Inflammatory macrophage treated with lipopolysaccharide for 1 hour (primary cell): Measurements from ENCODE around the gene CYS1.
"Not testable (repeated sequence)": the region's sequence is repeated elsewhere in the genome, so short reads cannot be mapped to it uniquely, and the experiment has no call there.

Experiments
- DNase-seq, 2 donors: peaks; one replicate each; pipeline ENCODE4 v3.0.0-alpha.2; 2020 to 2022

Gene CYS1, protein sequence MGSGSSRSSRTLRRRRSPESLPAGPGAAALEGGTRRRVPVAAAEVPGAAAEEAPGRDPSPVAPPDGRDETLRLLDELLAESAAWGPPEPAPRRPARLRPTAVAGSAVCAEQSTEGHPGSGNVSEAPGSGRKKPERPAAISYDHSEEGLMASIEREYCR

DNA sequence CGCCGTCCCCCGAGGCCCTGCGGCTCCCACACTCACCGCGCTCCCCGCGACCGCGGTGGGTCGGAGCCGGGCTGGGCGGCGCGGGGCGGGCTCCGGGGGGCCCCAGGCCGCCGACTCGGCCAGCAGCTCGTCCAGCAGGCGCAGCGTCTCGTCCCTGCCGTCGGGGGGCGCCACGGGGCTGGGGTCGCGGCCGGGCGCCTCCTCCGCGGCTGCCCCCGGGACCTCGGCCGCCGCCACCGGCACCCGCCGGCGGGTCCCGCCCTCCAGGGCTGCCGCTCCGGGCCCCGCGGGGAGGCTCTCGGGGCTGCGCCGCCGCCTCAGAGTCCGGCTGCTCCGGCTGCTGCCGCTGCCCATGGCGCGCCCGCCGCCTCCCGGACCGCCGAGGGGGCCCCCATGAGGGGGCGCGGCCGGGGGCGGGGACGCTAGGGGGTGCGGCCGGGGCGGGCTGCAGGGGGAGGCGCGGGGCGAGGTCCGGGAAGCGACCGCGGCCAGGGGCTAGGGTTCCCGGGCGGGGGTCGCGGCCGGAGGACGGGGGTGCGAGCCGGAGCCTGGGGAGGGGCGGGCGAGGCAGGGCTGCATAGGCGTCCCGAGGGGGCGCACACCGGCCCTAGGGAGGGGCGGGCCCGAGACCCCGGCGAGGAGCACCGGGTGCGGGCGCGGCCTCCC is at the start of gene CYS1:
Gene CYS1, minus strand, starts transcription at position 542 of the 666 bp plus-strand sequence. Its CDS starts 188 bp downstream, at position 354.
- no peak for DNase-seq

DNA sequence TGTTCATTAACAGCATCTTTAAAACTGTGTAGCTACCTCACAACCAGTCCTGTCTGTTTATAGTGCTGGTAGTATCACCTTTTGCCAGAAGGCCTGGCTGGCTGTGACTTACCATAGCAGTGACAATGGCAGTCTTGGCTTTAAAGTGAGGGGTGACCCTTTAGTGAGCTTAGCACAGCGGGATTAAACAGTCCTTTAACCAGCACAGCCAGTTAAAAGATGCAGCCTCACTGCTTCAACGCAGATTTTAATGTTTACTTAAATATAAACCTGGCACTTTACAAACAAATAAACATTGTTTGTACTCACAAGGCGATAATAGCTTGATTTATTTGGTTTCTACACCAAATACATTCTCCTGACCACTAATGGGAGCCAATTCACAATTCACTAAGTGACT is 49.3 kb upstream of the CYS1 start:
- DNase-seq, result no peak

- DNase-seq, result no peak
These were observed 48.2 kb upstream of the CYS1 start for GRCh38 chr2:10128420-10128819.

- DNase-seq, result no peak
These were observed 46.4 kb upstream of the CYS1 start for GRCh38 chr2:10126632-10127026.

GRCh38 chr2:10125842-10126631 is 45.8 kb upstream of the CYS1 start:
- no peak for DNase-seq

GRCh38 chr2:10124538-10125045 is 44.4 kb upstream of the CYS1 start:
- peak; percentile 69 to 81 for DNase-seq

- peak in 1 of 2 donors; percentile 21 for DNase-seq
These were observed 43.1 kb upstream of the CYS1 start for GRCh38 chr2:10123281-10123680.

DNA sequence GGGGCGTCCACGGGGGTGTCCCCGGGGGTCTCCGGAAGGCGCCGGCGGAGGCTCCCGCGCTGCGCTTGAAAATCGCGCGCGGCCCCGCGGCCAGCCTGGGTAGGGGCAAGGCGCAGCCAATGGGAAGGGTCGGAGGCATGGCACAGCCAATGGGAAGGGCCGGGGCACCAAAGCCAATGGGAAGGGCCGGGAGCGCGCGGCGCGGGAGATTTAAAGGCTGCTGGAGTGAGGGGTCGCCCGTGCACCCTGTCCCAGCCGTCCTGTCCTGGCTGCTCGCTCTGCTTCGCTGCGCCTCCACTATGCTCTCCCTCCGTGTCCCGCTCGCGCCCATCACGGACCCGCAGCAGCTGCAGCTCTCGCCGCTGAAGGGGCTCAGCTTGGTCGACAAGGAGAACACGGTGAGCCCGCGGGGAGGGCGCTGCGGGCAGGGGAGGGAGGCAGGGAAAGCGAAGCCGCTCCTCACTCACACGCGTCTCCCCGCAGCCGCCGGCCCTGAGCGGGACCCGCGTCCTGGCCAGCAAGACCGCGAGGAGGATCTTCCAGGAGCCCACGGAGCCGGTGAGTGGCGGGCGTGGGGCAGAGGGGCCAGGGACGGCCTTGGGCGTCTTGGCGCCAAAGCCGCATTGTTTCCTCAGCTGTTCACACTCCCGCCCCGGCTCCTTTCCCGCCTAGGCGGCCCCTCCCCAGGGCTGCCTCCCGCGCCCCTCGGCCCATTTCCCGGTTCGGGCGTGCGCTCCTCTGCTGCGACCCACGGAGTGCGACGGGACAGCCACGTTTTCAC is 42.5 kb upstream of the CYS1 start, which contains the start of gene RRM2:
Gene RRM2, plus strand, starts transcription at position 240 of the 781 bp plus-strand sequence. Its CDS starts 60 bp downstream, at position 300.
- peak; percentile 84 to 89 for DNase-seq

GRCh38 chr2:10120877-10121574 is 40.8 kb upstream of the CYS1 start:
- no peak for DNase-seq

GRCh38 chr2:10120158-10120876 is 40.1 kb upstream of the CYS1 start:
- DNase-seq, result peak; percentile 87 to 88

GRCh38 chr2:10119601-10120157 is 39.5 kb upstream of the CYS1 start:
- no peak for DNase-seq

- DNase-seq, result no peak
These were observed 38.8 kb upstream of the CYS1 start for GRCh38 chr2:10119027-10119325.

DNA sequence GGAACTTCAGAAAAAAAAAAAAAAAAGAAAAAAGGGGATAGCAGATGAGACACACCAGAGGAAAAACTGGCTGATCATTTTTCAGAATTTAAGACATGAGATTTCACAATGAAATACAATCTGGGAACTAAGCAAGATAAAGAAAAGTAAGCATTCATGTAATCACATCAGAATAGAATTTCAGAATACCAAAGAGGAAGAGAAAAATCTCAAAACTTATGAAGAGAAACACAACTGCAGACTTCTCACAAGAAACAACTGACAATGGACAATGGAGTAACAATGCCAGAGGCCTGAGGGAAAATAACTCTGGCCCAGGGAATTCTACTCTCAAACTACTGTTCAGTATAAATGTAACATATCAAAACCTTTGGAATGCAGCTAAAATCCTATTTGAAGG is 29.1 kb upstream of the CYS1 start:
- peak in 1 of 2 donors; percentile 20 for DNase-seq

GRCh38 chr2:10104906-10105305 is 24.7 kb upstream of the CYS1 start:
- DNase-seq, result not testable (repeated sequence)

DNA sequence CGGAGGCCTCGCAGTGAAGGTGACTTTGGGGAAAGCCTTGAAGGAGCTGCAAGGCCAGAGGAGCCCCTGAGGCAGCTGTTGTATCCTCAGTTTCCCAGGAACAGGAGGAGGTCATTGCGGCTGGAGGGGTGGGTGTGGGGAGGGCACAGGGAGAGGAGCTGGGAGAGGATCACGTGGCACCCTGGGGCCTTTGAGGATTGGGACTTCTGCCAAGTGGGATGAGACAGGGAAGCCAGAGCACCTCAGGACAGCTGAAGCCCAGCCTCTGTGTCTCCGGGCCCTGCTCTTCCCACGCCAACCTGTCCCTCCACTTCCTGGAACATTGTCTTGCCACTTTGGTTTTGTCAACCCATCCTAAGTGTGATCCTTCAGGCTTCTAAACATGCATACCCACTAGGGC is 23.0 kb upstream of the CYS1 start:
- no peak for DNase-seq

DNA sequence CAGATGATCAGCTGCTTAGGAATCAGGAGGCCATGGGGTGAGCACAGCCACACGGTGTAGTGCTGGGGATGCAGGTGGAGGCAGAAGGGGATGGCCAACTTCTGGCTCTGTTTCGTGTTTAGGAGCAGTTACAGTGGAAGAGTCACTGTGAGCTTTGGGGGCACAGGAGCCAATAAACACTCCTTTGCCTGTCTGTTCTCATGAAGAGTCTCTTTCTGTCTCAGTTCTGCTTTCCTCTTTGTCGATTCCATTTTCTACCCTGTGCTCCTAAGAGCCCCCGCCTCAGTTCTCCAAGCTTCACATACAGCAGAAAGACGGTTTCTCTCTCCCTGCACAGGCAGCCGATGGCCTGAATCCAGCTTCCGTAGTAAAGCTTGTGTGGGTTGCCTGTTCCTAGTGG is 21.3 kb upstream of the CYS1 start:
- no peak for DNase-seq

- DNase-seq, result peak; percentile 57 to 77
These were observed 17.3 kb upstream of the CYS1 start for GRCh38 chr2:10097352-10098148.

- no peak for DNase-seq
These were observed 16.4 kb upstream of the CYS1 start for GRCh38 chr2:10096641-10097040.

DNA sequence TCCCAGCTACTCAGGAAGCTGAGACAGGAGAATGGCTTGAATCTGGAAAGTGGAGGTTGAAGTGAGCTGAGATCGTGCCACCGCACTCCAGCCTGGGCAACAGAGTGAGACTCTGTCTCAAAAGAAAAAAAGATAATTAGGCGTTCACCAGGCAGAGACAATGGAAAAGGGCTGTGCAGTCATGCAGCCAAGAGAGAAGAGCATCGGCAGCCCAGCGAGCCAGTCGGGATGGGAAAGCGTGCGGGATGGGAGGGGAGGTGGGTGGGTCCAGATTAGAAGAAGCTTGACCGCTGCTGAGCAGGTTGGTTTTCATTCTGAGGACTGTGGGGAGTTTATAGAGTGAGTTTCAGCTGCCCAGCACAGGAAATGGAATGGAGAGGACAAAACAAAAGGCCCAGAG is 15.0 kb upstream of the CYS1 start:
- no peak for DNase-seq

- DNase-seq, result no peak
These were observed 14.1 kb upstream of the CYS1 start for GRCh38 chr2:10094271-10094814.
